IMR-90 (cell line): ENCODE measurements around the gene RSPO4. TPM values are rescaled to one million over a fixed set of nuclear protein-coding genes. Genes with fewer than 3 reads are reported as not detected.

Experiments used
- ATAC-seq: fragments of 200-7000 bp; cut with Tn5 transposase; 2 replicates; pipeline ENCODE4 v1.9.1; 2020; ENCODE audit warnings: low read depth, mild to moderate bottlenecking, moderate library complexity
- BruUV-seq: library from RNA; stranded (reverse); fragments of 400-500 nt; replicated peaks from 2 replicates; lab custom pipeline; 2021; lab: Mats Ljungman, UMichigan
- CTCF ChIA-PET: fragments of 300-600 bp; formaldehyde crosslinking; extraction: SDS; loops from one replicate; lab custom pipeline; 2021; ENCODE audit warnings: antibody characterized with exemption; lab: Yijun Ruan, JAX
- POLR2A ChIA-PET: fragments of 300-600 bp; sonication (Branson Sonifier 250); formaldehyde crosslinking; loops from one replicate; lab custom pipeline; 2022; ENCODE audit warnings: antibody characterized with exemption; ENCODE audit not compliant: unreplicated experiment; lab: Charles Lee
- DNase-seq: peaks from one replicate; pipeline ENCODE4 v3.0.0; 2013
- H2AFZ ChIP-seq: replicated peaks from 2 replicates; pipeline ENCODE3; 2013; ENCODE audit warnings: low read length, mild to moderate bottlenecking; ENCODE audit not compliant: poor library complexity
- H2AK5ac ChIP-seq: 2 replicates; pipeline ENCODE4 v1.6.1; 2013; ENCODE audit warnings: low read depth, low read length, inconsistent platforms
- H2AK9ac ChIP-seq: replicated peaks from 2 replicates; pipeline ENCODE3; 2013; ENCODE audit warnings: mild to moderate bottlenecking, low read depth, low read length, moderate library complexity; ENCODE audit not compliant: poor library complexity
- H2BK120ac ChIP-seq: 2 replicates; pipeline ENCODE4 v1.6.1; 2013; ENCODE audit warnings: low read depth, low read length, inconsistent platforms
- H2BK15ac ChIP-seq: 3 replicates; pipeline ENCODE4 v1.6.1; 2013; ENCODE audit warnings: low read depth, low read length, inconsistent platforms
- H2BK20ac ChIP-seq: 2 replicates; pipeline ENCODE4 v1.6.1; 2013; ENCODE audit warnings: low read depth, mild to moderate bottlenecking, inconsistent platforms, low read length, moderate library complexity
- H2BK5ac ChIP-seq: 2 replicates; pipeline ENCODE4 v1.6.1; 2013; ENCODE audit warnings: mild to moderate bottlenecking, low read depth, low read length, inconsistent platforms; ENCODE audit not compliant: poor library complexity, severe bottlenecking
- H3K14ac ChIP-seq: replicated peaks from 2 replicates; pipeline ENCODE4 v1.6.1; 2013; ENCODE audit warnings: low read depth, low read length, inconsistent platforms
- H3K18ac ChIP-seq: 2 replicates; pipeline ENCODE4 v1.6.1; 2013; ENCODE audit warnings: low read depth, low read length, control low read depth
- H3K23ac ChIP-seq: 2 replicates; pipeline ENCODE4 v1.6.1; 2013; ENCODE audit warnings: low read depth, low read length, inconsistent platforms
- H3K27ac ChIP-seq: 2 replicates; pipeline ENCODE4 v1.5.1; 2013; ENCODE audit warnings: mild to moderate bottlenecking, control low read depth, low read length; ENCODE audit not compliant: insufficient read depth
- H3K27me3 ChIP-seq: 2 replicates; pipeline ENCODE4 v1.6.1; 2013; ENCODE audit warnings: low read length; ENCODE audit not compliant: control insufficient read depth, insufficient read depth
- H3K36me3 ChIP-seq: 2 replicates; pipeline ENCODE4 v1.6.1; 2013; ENCODE audit warnings: low read length, mixed read lengths; ENCODE audit not compliant: control insufficient read depth, insufficient read depth
- H3K4ac ChIP-seq: 2 replicates; pipeline ENCODE4 v1.6.1; 2013; ENCODE audit warnings: low read depth, low read length, inconsistent platforms
- H3K4me1 ChIP-seq: 2 replicates; pipeline ENCODE4 v1.6.1; 2013; ENCODE audit warnings: low read length, mixed read lengths; ENCODE audit not compliant: control insufficient read depth, insufficient read depth
- H3K4me2 ChIP-seq: 2 replicates; pipeline ENCODE4 v1.6.1; 2013; ENCODE audit warnings: low read depth, mild to moderate bottlenecking, control low read depth, low read length, moderate library complexity
- H3K4me3 ChIP-seq: 2 replicates; pipeline ENCODE4 v1.5.1; 2013; ENCODE audit warnings: low read depth, mild to moderate bottlenecking, control low read depth, low read length, moderate library complexity; ENCODE audit not compliant: insufficient read depth
- H3K56ac ChIP-seq: 2 replicates; pipeline ENCODE4 v1.6.1; 2013; ENCODE audit warnings: low read length, inconsistent platforms; ENCODE audit not compliant: insufficient read depth; ENCODE audit errors: extremely low read depth
- H3K79me1 ChIP-seq, 2 experiments: 2 replicates each; pipeline ENCODE4 v1.6.1; 2013; ENCODE audit warnings: low read length in 2 of 2, inconsistent platforms in 1 of 2, low read depth in 1 of 2
- H3K9ac ChIP-seq: 2 replicates; pipeline ENCODE4 v1.6.1; 2013; ENCODE audit warnings: low read depth, low read length, control low read depth
- H3K9me1 ChIP-seq: 2 replicates; pipeline ENCODE4 v1.6.1; 2013; ENCODE audit warnings: low read length, inconsistent platforms; ENCODE audit not compliant: insufficient read depth
- H3K9me3 ChIP-seq: 2 replicates; pipeline ENCODE4 v1.6.1; 2013; ENCODE audit warnings: low read length; ENCODE audit not compliant: control insufficient read depth, insufficient read depth
- H4K20me1 ChIP-seq: 2 replicates; pipeline ENCODE4 v1.6.1; 2013; ENCODE audit warnings: low read length, inconsistent platforms; ENCODE audit not compliant: insufficient read depth
- H4K5ac ChIP-seq: 2 replicates; pipeline ENCODE4 v1.6.1; 2013; ENCODE audit warnings: mild to moderate bottlenecking, low read depth, low read length, control low read depth
- H4K8ac ChIP-seq, 2 experiments: 2 replicates each; pipeline ENCODE4 v1.6.1; 2013; ENCODE audit warnings: low read depth in 2 of 2, low read length in 2 of 2, control low read depth in 1 of 2, inconsistent platforms in 1 of 2
- H4K91ac ChIP-seq: 2 replicates; pipeline ENCODE4 v1.6.1; 2013; ENCODE audit warnings: low read depth, low read length, inconsistent platforms; ENCODE audit not compliant: insufficient read depth
- BHLHE40 ChIP-seq: fragments of 150-350 bp; IDR thresholded peaks from 2 replicates; pipeline ENCODE4 v1.6.1; 2016; ENCODE audit warnings: mild to moderate bottlenecking, low read depth, low read length
- CEBPB ChIP-seq: IDR thresholded peaks from 2 replicates; pipeline ENCODE4 v1.6.1; 2012; ENCODE audit warnings: low read depth, low read length, improper control_type of control experiment
- CHD1 ChIP-seq: IDR thresholded peaks from 2 replicates; pipeline ENCODE4 v1.6.1; 2012; ENCODE audit warnings: low read depth, low read length, improper control_type of control experiment
- ELK1 ChIP-seq: fragments of 150-350 bp; IDR thresholded peaks from 2 replicates; pipeline ENCODE4 v1.6.1; 2016; ENCODE audit warnings: low read depth, mild to moderate bottlenecking, low read length, moderate library complexity, borderline replicate concordance
- MAFK ChIP-seq: IDR thresholded peaks from 2 replicates; pipeline ENCODE4 v1.6.1; 2012; ENCODE audit warnings: low read depth, low read length, improper control_type of control experiment
- MAZ ChIP-seq: IDR thresholded peaks from 2 replicates; pipeline ENCODE4 v1.6.1; 2012; ENCODE audit warnings: low read depth, mild to moderate bottlenecking, low read length, improper control_type of control experiment, moderate library complexity, borderline replicate concordance
- POLR2A ChIP-seq: IDR thresholded peaks from 2 replicates; pipeline ENCODE4 v1.6.1; 2012; ENCODE audit warnings: mild to moderate bottlenecking, low read depth, low read length
- RAD21 ChIP-seq: IDR thresholded peaks from 2 replicates; pipeline ENCODE4 v1.6.1; 2012; ENCODE audit warnings: low read length, improper control_type of control experiment
- RCOR1 ChIP-seq: IDR thresholded peaks from 2 replicates; pipeline ENCODE4 v1.6.1; 2012; ENCODE audit warnings: mild to moderate bottlenecking, low read length, improper control_type of control experiment; ENCODE audit not compliant: insufficient replicate concordance
- RFX5 ChIP-seq: IDR thresholded peaks from 2 replicates; pipeline ENCODE4 v1.8.0; 2012; ENCODE audit warnings: low read depth, mild to moderate bottlenecking, low read length, moderate library complexity
- SMC3 ChIP-seq: fragments of 150-350 bp; IDR thresholded peaks from 2 replicates; pipeline ENCODE4 v1.6.1; 2016; ENCODE audit warnings: low read depth, mild to moderate bottlenecking, antibody characterized with exemption, low read length, moderate library complexity
- WGBS, 2 experiments: methylation state at CpG; one replicate each; pipeline versions ENCODE4 v1.1.5 to v1.1.7; 2013; ENCODE audit warnings: missing lambda C conversion rate in 2 of 2; ENCODE audit not compliant: insufficient read length in 1 of 2; ENCODE audit errors: extremely low coverage in 2 of 2; 5-methylcytosine and 5-hydroxymethylcytosine counted together
- dilution Hi-C: fragments of 300-500 bp; cut with HindIII; formaldehyde crosslinking; loops from one replicate; pipeline ENCODE4 v1.14.3; 2018; ENCODE audit warnings: low sequenced_read_pairs; ENCODE audit not compliant: unreplicated experiment
- in situ Hi-C: fragments of 300-500 bp; cut with MboI; formaldehyde crosslinking; loops from 3 replicates; pipeline ENCODE4 v1.14.3; 2019; ENCODE audit warnings: low sequenced_read_pairs, inconsistent platforms, mixed read lengths
- intact Hi-C: fragments of 100-400 bp; cut with micrococcal nuclease; formaldehyde crosslinking; loops from 2 replicates; pipeline ENCODE4 v1.10.0; 2022
- polyA plus RNA-seq, 3 experiments: library from polyadenylated mRNA; depleted of rRNA; stranded (reverse); fragments of >200 nt; gene quantifications; 2 replicates each; pipeline ENCODE4 v1.2.3, GENCODE V29; 2012; ENCODE audit warnings: low replicate concordance in 1 of 3
- total RNA-seq: library from RNA; depleted of rRNA; stranded (reverse); fragments of >200 nt; gene quantifications from 2 replicates; pipeline ENCODE4 v1.2.3, GENCODE V29; 2012

RSPO4 gene
- total and polyA plus RNA-seq, 2 of the 4 experiments (the other 2 are of a cell fraction), result not detected

DNA sequence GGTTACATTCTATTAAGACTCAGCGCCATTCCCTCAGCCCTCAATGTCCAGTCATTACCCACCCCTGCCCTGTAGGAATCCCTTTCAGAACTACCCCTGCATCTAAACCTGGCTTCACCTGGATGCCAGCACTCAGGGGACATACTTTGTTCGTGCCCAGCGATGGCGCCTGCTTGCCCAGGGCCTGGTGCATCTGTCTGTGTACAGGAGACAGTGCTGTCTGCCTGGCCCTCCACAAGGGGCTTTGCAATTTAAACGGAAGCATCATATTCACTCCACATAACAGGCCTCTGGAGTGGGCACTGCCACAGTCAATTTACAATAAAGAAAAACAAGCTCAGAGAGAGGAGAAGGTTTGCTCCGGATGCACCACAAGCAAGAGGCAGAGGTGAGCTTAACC lies 4.6 kb downstream of the RSPO4 start:
- ChIA-PET POLR2A (no interaction called here), CTCF (no interaction called here)
- Histone ChIP-seq H3K23ac (no peak overlapping the region), H2BK20ac (no peak overlapping the region), H3K4me1 (no peaks in the 10 kb centered on the region), H2BK5ac (no peak overlapping the region), H2AK5ac (no peak overlapping the region), H3K18ac (no peak overlapping the region), H2AK9ac (no peak overlapping the region), H4K5ac (no peak overlapping the region), H3K56ac (no peak overlapping the region), H3K27me3 (peaks cover 16% of the 10 kb centered on the region), H4K91ac (no peak overlapping the region), H3K9me1 (no peaks in the 10 kb centered on the region), H4K8ac (no peak overlapping the region), H3K4ac (no peak overlapping the region), H2AFZ (no peak overlapping the region), H2BK120ac (no peak overlapping the region), H3K4me2 (no peak overlapping the region), H3K79me1 (no peaks in the 10 kb centered on the region), H3K14ac (no peak overlapping the region), H3K36me3 (no peaks in the 10 kb centered on the region), H3K9me3 (no peaks in the 10 kb centered on the region), H3K4me3 (no peak overlapping the region), H3K27ac (no peak overlapping the region), H2BK15ac (no peak overlapping the region), H3K9ac (no peak overlapping the region), H4K20me1 (no peaks in the 10 kb centered on the region)
- dilution Hi-C loops, result no loop called here
- BruUV-seq, result no TSS peak
- in situ Hi-C loops, result no loop called here
- WGBS, 2 experiments, result 45% methylated on average over 4 of the region's 6 CpGs; no CpG with 5 or more reads in 1 of the 2 experiments
- ATAC-seq (no peak), DNase-seq (no peak)
- intact Hi-C loops, result no loop called here
- TF ChIP-seq ELK1 (no peak), RCOR1 (no peak), CEBPB (no peak), CHD1 (no peak), MAFK (no peak), SMC3 (no peak), BHLHE40 (no peak), RFX5 (no peak), RAD21 (no peak), MAZ (no peak), POLR2A (no peak)
